SK-N-MC (cell line): ENCODE measurements around the gene TXNDC17.

Source experiments
- EZH2 ChIP-seq: fragments of 200-600 bp; sonication (generic); IDR thresholded peaks from one replicate; pipeline ENCODE4 v1.6.1; 2017; ENCODE audit warnings: antibody characterized with exemption
- FOXP2 ChIP-seq: optimal IDR thresholded peaks from 2 replicates; pipeline ENCODE3; 2011; ENCODE audit warnings: mild to moderate bottlenecking, moderate library complexity; ENCODE audit not compliant: insufficient read depth; ENCODE audit errors: extremely low read length, control extremely low read depth
- POLR2AphosphoS5 ChIP-seq: IDR thresholded peaks from 2 replicates; pipeline ENCODE4 v1.6.1; 2012; ENCODE audit warnings: mild to moderate bottlenecking, low read depth, low read length, borderline replicate concordance

GRCh38 chr17:6686026-6686425 lies 45.2 kb downstream of the TXNDC17 start:
- no peak for TF ChIP-seq EZH2
- TF ChIP-seq POLR2AphosphoS5: no peak
- TF ChIP-seq FOXP2: no peak
